ENCODE data around the gene COL15A1. TPM values are rescaled to one million over a fixed set of nuclear protein-coding genes. Genes with fewer than 3 reads are reported as not detected.

COL15A1 gene
- total RNA-seq, 1 experiment from 2014 or later = not detected

- no peak overlapping the region for H2BK5ac ChIP-seq (ENCODE audit: insufficient read length, low read length)
- Mint-ChIP-seq H3K9me3 (peaks cover 8 to 16% of the 10 kb centered on the region in 2 experiments), H3K36me3 (ENCODE audit: insufficient read depth in 1 of 3, low read depth in 3 of 3) (peaks cover 0 to 11% (median 6%) of the 10 kb centered on the region in 3 experiments; a peak in 5 of 7 replicates), H3K27me3 (ENCODE audit: low read depth) (peaks cover 20% of the 10 kb centered on the region), H3K4me3 (no peak overlapping the region), H3K4me1 (peaks cover 17 to 19% of the 10 kb centered on the region in 2 experiments), H3K27ac (no peak overlapping the region)
- no peaks in the 10 kb centered on the region for H3K27me3 ChIP-seq (ENCODE audit: insufficient read depth, low read length)
- DNase-seq = peak; percentile 5
- H4K91ac ChIP-seq (ENCODE audit: insufficient read length, low read depth, low read length) = no peak overlapping the region
- H3K4me1 ChIP-seq (ENCODE audit: insufficient read depth, low read length) = no peaks in the 10 kb centered on the region
- H3K79me1 ChIP-seq (ENCODE audit: insufficient read depth, low read depth, low read length, poor library complexity, severe bottlenecking) = no peaks in the 10 kb centered on the region
- H2BK120ac ChIP-seq (ENCODE audit: low read depth, low read length, poor library complexity, severe bottlenecking) = no peak overlapping the region
- no peaks in the 10 kb centered on the region for H4K20me1 ChIP-seq (ENCODE audit: control insufficient read depth, insufficient read depth, insufficient read length)
- no peak overlapping the region for H2BK15ac ChIP-seq (ENCODE audit: low read depth, low read length)
- H2AFZ ChIP-seq (ENCODE audit: low read length) = no peak overlapping the region
- H2AK5ac ChIP-seq (ENCODE audit: insufficient read length, low read length) = no peak overlapping the region
- H3K4me2 ChIP-seq (ENCODE audit: insufficient read depth, insufficient read length, low read length) = no peak overlapping the region
- no peak overlapping the region for H3K4ac ChIP-seq (ENCODE audit: low read depth, low read length)
- TF ChIP-seq CTCF (conservative IDR thresholded peaks at IDR 0.05) = no peak
- H3K79me2 ChIP-seq (ENCODE audit: insufficient read depth, low read length) = no peaks in the 10 kb centered on the region
- no peak overlapping the region for H3K56ac ChIP-seq (ENCODE audit: insufficient read length, low read depth, low read length)
- no peak overlapping the region for H3K9ac ChIP-seq (ENCODE audit: extremely low read depth, insufficient read length, low read length)
- H3K23ac ChIP-seq (ENCODE audit: insufficient read length, low read depth, low read length) = no peak overlapping the region
- H4K8ac ChIP-seq (replicated peaks; ENCODE audit: insufficient read length, low read depth, low read length) = no peak overlapping the region
- no peak overlapping the region for H3K14ac ChIP-seq (ENCODE audit: insufficient read depth, low read length)
- no peak overlapping the region for H3T11ph ChIP-seq (ENCODE audit: low read length)
- H3K27ac ChIP-seq (ENCODE audit: insufficient read length, low read depth, low read length) = no peak overlapping the region
- no peaks in the 10 kb centered on the region for H3K23me2 ChIP-seq (ENCODE audit: insufficient read length, low read depth, low read length, poor library complexity, severe bottlenecking)
- no peak overlapping the region for H2BK12ac ChIP-seq (ENCODE audit: insufficient read length, low read depth, low read length)
- H2BK20ac ChIP-seq (ENCODE audit: low read depth, low read length, poor library complexity, severe bottlenecking) = no peak overlapping the region
- H4K5ac ChIP-seq (ENCODE audit: insufficient read length, low read depth, low read length) = no peak overlapping the region
- H3K9me3 ChIP-seq (ENCODE audit: control insufficient read depth, low read depth, low read length) = peaks cover 9% of the 10 kb centered on the region
- no peak overlapping the region for H3K18ac ChIP-seq (ENCODE audit: insufficient read length, low read depth, low read length)
- WGBS (ENCODE audit: extremely low coverage, insufficient read length, low lambda C conversion rate) = no CpG with 5 or more reads among the region's 6 CpGs
Observed at GRCh38 chr9:98993570-98993945, 49.9 kb downstream of the COL15A1 start.
